Measurements from ENCODE around the gene MATN1. TPM values are rescaled to one million over a fixed set of nuclear protein-coding genes. Genes with fewer than 3 reads are reported as not detected.

MATN1 gene
- total RNA-seq, 1 experiment from 2014 or later, result 0.24 TPM

- ATAC-seq, result no peak
- TF ChIP-seq GRHL2 (CRISPR knock-in tag; IDR thresholded peaks at IDR 0.05; ENCODE audit: insufficient replicate concordance, severe bottlenecking) (no peak), E2F4 (CRISPR knock-in tag; IDR thresholded peaks at IDR 0.05; ENCODE audit: borderline replicate concordance, low read depth) (no peak), TEAD1 (CRISPR knock-in tag; IDR thresholded peaks at IDR 0.05) (no peak), ELF4 (CRISPR knock-in tag; IDR thresholded peaks at IDR 0.05; ENCODE audit: low read depth) (no peak), SMAD4 (CRISPR knock-in tag; IDR thresholded peaks at IDR 0.05) (no peak), RELA (CRISPR knock-in tag; IDR thresholded peaks at IDR 0.05; ENCODE audit: borderline replicate concordance) (no peak), ESRRA (CRISPR knock-in tag; IDR thresholded peaks at IDR 0.05; ENCODE audit: borderline replicate concordance) (no peak), E2F1 (CRISPR knock-in tag; IDR thresholded peaks at IDR 0.05) (no peak), TCF7 (CRISPR knock-in tag; IDR thresholded peaks at IDR 0.05; ENCODE audit: low read depth) (no peak), ZNF219 (CRISPR knock-in tag; IDR thresholded peaks at IDR 0.05; ENCODE audit: borderline replicate concordance) (no peak), JAZF1 (CRISPR knock-in tag; IDR thresholded peaks at IDR 0.05) (no peak), ZNF416 (CRISPR knock-in tag; IDR thresholded peaks at IDR 0.05) (no peak), CREB1 (CRISPR knock-in tag; IDR thresholded peaks at IDR 0.05) (no peak), NFYB (CRISPR knock-in tag; conservative IDR thresholded peaks at IDR 0.05; ENCODE audit: low read depth) (no peak), PRRX2 (CRISPR knock-in tag; IDR thresholded peaks at IDR 0.05) (no peak)
- ChIA-PET POLR2A (no interaction called here), CTCF (interaction anchor here (2.5 kb wide), 1 partner anchor 48 kb away, joined by 25 read pairs; no protein-coding TSS in a partner anchor)
- no peaks in the 10 kb centered on the region for H3K9me3 Mint-ChIP-seq
- peaks cover 26% of the 10 kb centered on the region for H3K4me1 Mint-ChIP-seq
- H3K36me3 Mint-ChIP-seq, result no peaks in the 10 kb centered on the region
- no peak overlapping the region for H3K27ac Mint-ChIP-seq
- H3K27me3 Mint-ChIP-seq (ENCODE audit: low read depth), result no peaks in the 10 kb centered on the region
- no peak for DNase-seq (ENCODE audit: low spot score)
- H3K4me3 Mint-ChIP-seq, result no peak overlapping the region
These were observed 7.9 kb upstream of the MATN1 start for GRCh38 chr1:30731109-30731805.

GRCh38 chr1:30730346-30731108, 7.1 kb upstream of the MATN1 start:
- DNase-seq (ENCODE audit: low spot score) (no peak), ATAC-seq (no peak)
- Mint-ChIP-seq H3K4me3 (no peak overlapping the region), H3K9me3 (no peaks in the 10 kb centered on the region), H3K27me3 (ENCODE audit: low read depth) (no peaks in the 10 kb centered on the region), H3K36me3 (no peaks in the 10 kb centered on the region), H3K4me1 (peaks cover 26% of the 10 kb centered on the region), H3K27ac (no peak overlapping the region)
- POLR2A ChIA-PET, result no interaction called here
- CTCF ChIA-PET, result interaction anchor here (0.9 to 2.5 kb wide), 10 partner anchors 11 to 190 kb away, joined by 3 to 25 read pairs (median 6); no protein-coding TSS in a partner anchor
- no peak for TF ChIP-seq TEAD4 (CRISPR knock-in tag; IDR thresholded peaks at IDR 0.05)
- no peak for TF ChIP-seq NFATC4 (CRISPR knock-in tag; IDR thresholded peaks at IDR 0.05)
- TF ChIP-seq NR1H2 (CRISPR knock-in tag; IDR thresholded peaks at IDR 0.05), result no peak
- TF ChIP-seq ZSCAN18 (CRISPR knock-in tag; IDR thresholded peaks at IDR 0.05), result no peak
- TF ChIP-seq FOXK1 (CRISPR knock-in tag; IDR thresholded peaks at IDR 0.05), result no peak
- no peak for TF ChIP-seq SMAD3 (CRISPR knock-in tag; IDR thresholded peaks at IDR 0.05; ENCODE audit: borderline replicate concordance)
- TF ChIP-seq OVOL2 (CRISPR knock-in tag; IDR thresholded peaks at IDR 0.05; ENCODE audit: borderline replicate concordance), result no peak

Measured in WTC11 (cell line).